Memory B cell (primary cell): ENCODE measurements around the gene ITM2C.
A peak's percentile ranks its signal among the peaks of the same experiment; 100 is the strongest.

ENCODE experiments used
- ATAC-seq: fragments of 150-1000 bp; cut with Tn5 transposase; 2 replicates; pipeline ENCODE4 v1.10.0; 2021; ENCODE audit warnings: low read depth, mild to moderate bottlenecking, moderate library complexity
- DNase-seq, 2 donors: peaks; one replicate each; pipeline ENCODE4 v3.0.0; 2022; ENCODE audit warnings: low spot score in 2 of 2
- H3K27ac Mint-ChIP-seq: one replicate; pipeline ENCODE4 v1.8.0; 2022; ENCODE audit warnings: mild to moderate bottlenecking, moderate library complexity, mixed read lengths
- H3K27me3 Mint-ChIP-seq: one replicate; pipeline ENCODE4 v1.8.0; 2022; ENCODE audit warnings: mixed read lengths
- H3K36me3 Mint-ChIP-seq: one replicate; pipeline ENCODE4 v1.8.0; 2022; ENCODE audit warnings: mild to moderate bottlenecking, mixed read lengths
- H3K4me1 Mint-ChIP-seq: one replicate; pipeline ENCODE4 v1.8.0; 2022; ENCODE audit warnings: mixed read lengths
- H3K4me3 Mint-ChIP-seq: one replicate; pipeline ENCODE4 v1.8.0; 2022; ENCODE audit warnings: mild to moderate bottlenecking, moderate library complexity, mixed read lengths
- H3K9me3 Mint-ChIP-seq: one replicate; pipeline ENCODE4 v1.8.0; 2022; ENCODE audit warnings: mixed read lengths

Gene ITM2C

GRCh38 chr2:230899287-230899686 lies 34.5 kb downstream of the ITM2C start:
- H3K4me3 Mint-ChIP-seq, result no peak overlapping the region

GRCh38 chr2:230899786-230900185 lies 35.0 kb downstream of the ITM2C start:
- Mint-ChIP-seq H3K9me3 (no peaks in the 10 kb centered on the region), H3K27ac (no peak overlapping the region), H3K36me3 (no peaks in the 10 kb centered on the region), H3K4me3 (no peak overlapping the region), H3K27me3 (no peaks in the 10 kb centered on the region), H3K4me1 (peaks cover 22% of the 10 kb centered on the region)
- DNase-seq, result no peak
- no peak for ATAC-seq

More at GRCh38 chr2:230899287-230899686, 34.5 kb downstream of the ITM2C start:
- no peak overlapping the region for H3K27ac Mint-ChIP-seq
- DNase-seq (no peak), ATAC-seq (no peak)
- H3K27me3 Mint-ChIP-seq, result no peaks in the 10 kb centered on the region
- no peaks in the 10 kb centered on the region for H3K9me3 Mint-ChIP-seq
- H3K4me1 Mint-ChIP-seq, result peaks cover 27% of the 10 kb centered on the region
- no peaks in the 10 kb centered on the region for H3K36me3 Mint-ChIP-seq

- Mint-ChIP-seq H3K36me3 (no peaks in the 10 kb centered on the region), H3K4me1 (peaks cover 21% of the 10 kb centered on the region), H3K27me3 (no peaks in the 10 kb centered on the region), H3K27ac (no peak overlapping the region), H3K9me3 (no peaks in the 10 kb centered on the region), H3K4me3 (no peak overlapping the region)
- no peak for DNase-seq
- ATAC-seq, result no peak
Observed at GRCh38 chr2:230900336-230900995, 35.7 kb downstream of the ITM2C start.

DNA sequence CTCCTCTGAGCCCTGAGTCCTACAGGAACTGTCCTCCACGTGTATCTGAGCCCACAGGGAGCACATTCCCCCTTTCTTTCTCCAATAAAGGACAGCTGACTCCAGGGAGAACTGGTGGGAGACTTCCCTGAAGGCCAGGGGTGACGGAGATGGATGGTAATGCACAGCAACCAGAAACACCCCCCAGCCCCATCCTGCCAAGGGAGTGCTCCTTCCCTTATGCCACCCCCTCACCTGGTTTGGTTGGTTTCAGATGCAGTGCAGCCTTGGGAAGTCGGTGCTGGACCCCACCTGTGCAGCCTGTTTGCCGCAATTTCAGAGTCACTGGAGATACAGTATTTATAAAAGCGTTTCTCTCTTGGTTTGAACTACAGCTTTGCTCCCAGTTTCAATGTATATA lies 36.3 kb downstream of the ITM2C start:
- Mint-ChIP-seq H3K36me3 (no peaks in the 10 kb centered on the region), H3K27me3 (no peaks in the 10 kb centered on the region), H3K4me3 (no peak overlapping the region), H3K9me3 (no peaks in the 10 kb centered on the region), H3K27ac (no peak overlapping the region), H3K4me1 (peaks cover 22% of the 10 kb centered on the region)
- no peak for ATAC-seq
- DNase-seq, result no peak

DNA sequence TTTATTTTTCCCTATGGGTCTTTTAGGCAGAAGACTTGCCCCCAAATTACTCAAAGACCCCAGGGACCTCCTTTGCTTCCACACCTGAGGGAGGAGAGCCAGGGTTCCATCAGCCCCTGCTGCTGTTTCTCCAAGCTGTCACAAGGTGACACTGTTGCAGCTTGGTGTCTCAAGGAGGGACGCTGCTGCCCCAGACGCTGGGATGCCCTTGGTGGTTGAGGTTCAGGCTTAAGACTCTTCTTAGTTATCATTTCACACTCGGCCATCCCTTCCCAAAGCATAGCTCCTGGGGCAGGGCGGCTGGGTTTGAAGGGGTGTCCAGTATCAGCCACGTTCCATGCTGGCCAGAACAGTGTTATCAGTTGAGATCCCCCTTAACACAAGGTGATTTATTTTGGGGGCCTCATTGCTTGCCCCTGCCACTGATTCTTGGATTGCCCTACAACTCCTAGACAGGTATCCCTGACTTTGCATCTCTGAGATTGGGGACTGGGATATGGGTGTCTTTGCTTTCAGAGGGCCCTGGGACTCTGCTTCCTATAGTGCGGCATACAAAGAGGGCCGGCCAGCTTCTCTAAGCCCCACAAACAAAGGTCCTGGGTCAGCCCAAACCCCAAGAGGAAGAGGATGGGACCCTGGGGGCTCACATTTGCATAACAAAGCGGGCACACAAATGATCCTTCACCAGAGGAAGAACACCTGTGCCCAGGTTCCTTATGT lies 37.6 kb downstream of the ITM2C start:
- no peaks in the 10 kb centered on the region for H3K27me3 Mint-ChIP-seq
- peak; percentile 88 for ATAC-seq
- peak; percentile 52 to 53 for DNase-seq
- H3K36me3 Mint-ChIP-seq, result no peaks in the 10 kb centered on the region
- H3K4me3 Mint-ChIP-seq, result peak overlapping the region; percentile 63
- peaks cover 16% of the 10 kb centered on the region for H3K4me1 Mint-ChIP-seq
- peak overlapping the region; percentile 55 for H3K27ac Mint-ChIP-seq
- no peaks in the 10 kb centered on the region for H3K9me3 Mint-ChIP-seq

GRCh38 chr2:230903231-230904150 lies 38.7 kb downstream of the ITM2C start:
- no peaks in the 10 kb centered on the region for H3K27me3 Mint-ChIP-seq
- H3K36me3 Mint-ChIP-seq, result peaks cover 2% of the 10 kb centered on the region
- no peak for ATAC-seq
- no peak overlapping the region for H3K27ac Mint-ChIP-seq
- peaks cover 18% of the 10 kb centered on the region for H3K4me1 Mint-ChIP-seq
- no peaks in the 10 kb centered on the region for H3K9me3 Mint-ChIP-seq
- no peak for DNase-seq
- no peak overlapping the region for H3K4me3 Mint-ChIP-seq

DNA sequence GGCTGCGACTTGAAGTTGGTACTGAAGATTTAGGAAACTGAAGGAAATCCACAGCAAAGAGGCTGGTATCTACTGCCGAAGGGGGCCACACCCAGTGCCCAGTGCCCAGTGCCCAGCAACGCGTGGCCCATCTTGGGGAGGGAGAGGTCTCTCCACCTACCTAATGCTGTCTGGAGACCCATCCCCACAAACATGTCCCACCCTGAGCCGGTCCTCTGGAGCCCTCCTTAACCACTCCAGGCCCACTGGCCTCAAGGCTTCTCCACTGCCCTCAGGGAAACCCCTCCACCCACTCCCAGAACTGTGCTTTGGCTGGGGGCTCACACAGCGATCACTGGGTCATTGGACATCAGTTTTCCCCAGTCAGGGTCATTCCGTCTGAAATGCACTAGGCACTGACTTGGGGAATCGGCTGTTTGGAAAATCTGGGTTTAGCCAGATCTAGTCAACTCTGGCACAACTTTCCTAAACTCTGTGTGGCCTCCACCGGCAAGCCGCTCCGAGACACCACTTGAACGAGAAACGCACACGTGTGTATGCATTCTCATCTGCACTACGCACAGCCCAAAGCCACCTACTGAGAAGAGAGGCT lies 40.2 kb downstream of the ITM2C start:
- no peak for DNase-seq
- Mint-ChIP-seq H3K4me3 (no peak overlapping the region), H3K27me3 (no peaks in the 10 kb centered on the region), H3K27ac (no peak overlapping the region), H3K4me1 (peaks cover 26% of the 10 kb centered on the region), H3K9me3 (no peaks in the 10 kb centered on the region), H3K36me3 (peaks cover 7% of the 10 kb centered on the region)
- ATAC-seq, result no peak

DNA sequence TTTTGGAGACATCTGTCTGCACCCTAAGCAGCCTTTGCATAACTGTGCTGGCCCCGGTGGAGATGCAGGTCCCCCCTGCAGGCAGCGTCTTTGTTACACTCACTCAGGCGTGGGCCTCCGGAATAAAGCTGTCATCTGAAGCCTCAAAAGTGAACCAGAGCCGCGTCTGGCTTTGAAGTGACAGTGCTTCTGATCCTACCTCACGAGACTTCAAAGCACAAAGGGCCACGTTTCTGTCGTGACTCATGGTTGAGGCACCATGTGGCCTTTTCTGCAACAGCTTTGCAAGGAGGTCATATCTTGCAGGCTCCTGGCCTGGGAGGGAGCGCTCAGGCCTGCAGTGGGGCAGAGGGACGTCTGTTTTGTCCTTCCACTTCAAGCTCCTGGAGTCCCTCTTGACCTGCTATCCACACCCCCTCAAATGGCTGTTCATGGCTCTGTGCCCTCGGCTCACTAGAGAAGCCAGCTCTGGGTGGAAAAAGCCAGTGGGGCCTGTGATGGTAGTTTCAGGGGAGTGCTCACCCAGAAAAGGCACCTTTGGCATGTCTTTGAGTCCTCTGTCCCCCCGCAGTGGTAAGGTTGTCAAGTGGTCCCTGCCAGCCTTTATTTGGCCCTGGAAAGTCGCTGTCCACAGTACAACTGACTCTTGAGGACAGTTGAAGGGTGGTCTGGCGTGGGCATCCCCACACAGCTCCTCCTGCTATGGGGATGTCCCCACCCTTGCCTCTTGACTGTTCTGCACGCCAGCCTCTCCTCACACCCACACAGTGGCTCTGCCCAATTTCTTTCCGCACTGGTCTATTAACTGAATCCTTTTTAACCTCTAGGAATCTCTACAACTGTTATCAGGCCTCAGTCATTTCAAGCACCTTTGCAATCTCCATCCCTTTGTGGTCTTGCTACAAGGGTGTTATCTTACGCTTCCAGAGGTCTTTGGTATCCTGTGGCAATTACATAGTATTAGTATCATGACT lies 41.0 kb downstream of the ITM2C start:
- peaks cover 26% of the 10 kb centered on the region for H3K4me1 Mint-ChIP-seq
- no peak overlapping the region for H3K4me3 Mint-ChIP-seq

DNA sequence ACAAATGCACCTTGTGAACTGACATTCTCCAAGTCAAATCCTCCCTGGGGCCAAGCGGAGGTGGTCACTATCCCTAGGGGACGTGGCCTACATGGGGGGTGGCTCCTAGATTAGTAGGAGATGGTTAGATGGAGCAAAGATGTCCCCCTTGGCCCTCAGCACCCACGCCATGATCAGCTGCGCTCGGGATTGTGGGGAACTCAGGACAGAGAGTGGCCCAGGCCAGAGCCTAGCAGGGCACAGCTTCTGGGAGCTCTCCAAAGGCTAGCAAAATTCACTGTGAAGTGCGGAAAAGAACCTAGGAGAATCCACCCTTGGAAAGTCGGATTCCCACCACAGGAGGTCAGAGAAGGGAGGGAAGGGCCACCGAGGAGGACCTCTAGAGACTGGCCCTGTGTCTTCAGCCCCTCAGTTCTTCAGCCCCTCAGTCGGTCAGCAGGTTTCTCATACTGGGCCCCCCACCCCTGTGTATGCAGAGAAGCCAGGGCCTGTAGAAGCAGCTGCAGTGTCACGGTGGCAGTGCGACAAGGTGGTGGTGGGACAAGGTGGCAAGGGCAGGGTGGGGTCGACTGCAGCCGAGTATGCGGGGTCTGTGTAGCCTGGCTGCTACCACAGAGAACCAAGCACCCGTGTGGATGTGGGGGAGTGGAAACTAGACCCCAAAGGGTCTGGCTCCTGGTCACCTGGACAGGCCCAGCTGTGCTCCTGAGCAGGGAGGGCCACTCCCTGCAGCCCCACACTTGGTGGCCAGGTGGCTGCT lies 41.9 kb downstream of the ITM2C start:
- Mint-ChIP-seq H3K27ac (no peak overlapping the region), H3K4me3 (no peak overlapping the region), H3K9me3 (no peaks in the 10 kb centered on the region)

More for the DNA sequence above, 41.0 kb downstream of the ITM2C start:
- H3K27ac Mint-ChIP-seq, result no peak overlapping the region
- H3K27me3 Mint-ChIP-seq, result no peaks in the 10 kb centered on the region
- no peaks in the 10 kb centered on the region for H3K9me3 Mint-ChIP-seq
- H3K36me3 Mint-ChIP-seq, result peaks cover 13% of the 10 kb centered on the region
- DNase-seq (no peak), ATAC-seq (no peak)

GRCh38 chr2:230907361-230908091 lies 42.8 kb downstream of the ITM2C start:
- peaks cover 16% of the 10 kb centered on the region for H3K36me3 Mint-ChIP-seq
- H3K9me3 Mint-ChIP-seq, result no peaks in the 10 kb centered on the region
- ATAC-seq (no peak), DNase-seq (no peak)
- H3K4me1 Mint-ChIP-seq, result peaks cover 18% of the 10 kb centered on the region
- H3K27ac Mint-ChIP-seq, result no peak overlapping the region
- H3K4me3 Mint-ChIP-seq, result no peak overlapping the region
- no peaks in the 10 kb centered on the region for H3K27me3 Mint-ChIP-seq

More for the DNA sequence above, 41.9 kb downstream of the ITM2C start:
- no peak for DNase-seq
- H3K36me3 Mint-ChIP-seq, result peaks cover 16% of the 10 kb centered on the region
- ATAC-seq, result no peak
- no peaks in the 10 kb centered on the region for H3K27me3 Mint-ChIP-seq
- peaks cover 24% of the 10 kb centered on the region for H3K4me1 Mint-ChIP-seq

DNA sequence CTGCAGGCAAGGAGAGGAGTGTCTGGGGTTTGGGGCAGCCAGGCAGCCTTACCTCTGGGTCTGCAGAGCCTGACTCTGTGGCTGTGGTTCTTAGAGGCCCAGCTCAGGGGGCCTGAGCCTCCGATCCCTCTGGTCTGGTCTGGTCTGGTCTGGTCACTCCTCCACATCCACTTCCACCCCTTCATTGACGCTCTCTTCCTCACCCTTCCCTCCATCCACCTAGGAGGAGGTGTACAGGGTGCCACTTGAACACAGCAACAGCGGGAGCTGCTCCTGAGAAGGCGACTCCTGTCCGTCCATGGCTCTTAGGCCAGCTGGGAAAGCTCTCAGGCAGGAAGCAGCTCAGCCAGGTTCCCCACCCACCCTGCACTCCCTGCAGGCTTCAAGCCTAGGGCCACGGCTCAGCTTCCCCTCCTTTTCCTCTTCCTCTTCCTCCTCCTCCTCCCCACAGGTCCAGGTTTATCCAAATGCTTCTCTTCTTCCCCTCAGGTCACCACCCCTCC lies 43.4 kb downstream of the ITM2C start:
- DNase-seq (no peak), ATAC-seq (no peak)
- Mint-ChIP-seq H3K27me3 (no peaks in the 10 kb centered on the region), H3K36me3 (peaks cover 16% of the 10 kb centered on the region), H3K4me3 (no peak overlapping the region), H3K9me3 (no peaks in the 10 kb centered on the region), H3K4me1 (peaks cover 16% of the 10 kb centered on the region), H3K27ac (no peak overlapping the region)
